B cell (primary cell): ENCODE measurements around the gene HTATIP2. TPM values are rescaled to one million over a fixed set of nuclear protein-coding genes. Genes with fewer than 3 reads are reported as not detected.

Experiments used
- ATAC-seq: fragments of 200-7000 bp; cut with Tn5 transposase; one replicate; pipeline ENCODE4 v1.10.0; 2021; ENCODE audit warnings: low read depth, mild to moderate bottlenecking, moderate number of reproducible peaks, moderate library complexity
- CTCF ChIA-PET: fragments of 350-600 bp; sonication (Branson Sonifier 250); formaldehyde crosslinking; loops from one replicate; lab custom pipeline; 2021; ENCODE audit warnings: antibody characterized with exemption, inconsistent platforms; lab: Charles Lee
- POLR2A ChIA-PET: fragments of 350-600 bp; sonication (Branson Sonifier 250); formaldehyde crosslinking; loops from one replicate; lab custom pipeline; 2021; ENCODE audit warnings: antibody characterized with exemption; lab: Charles Lee
- DNase-seq: peaks from one replicate; pipeline ENCODE4 v3.0.0; 2013
- H2AFZ ChIP-seq: 2 replicates; pipeline ENCODE4 v1.6.1; 2012; ENCODE audit warnings: mild to moderate bottlenecking, low read depth, low read length; ENCODE audit not compliant: insufficient read depth, poor library complexity, severe bottlenecking
- H3K27ac ChIP-seq, 2 donors: 1 replicate in 1 of 2; 2 replicates in 1 of 2; pipeline ENCODE4 v1.5.1; 2012 to 2013; ENCODE audit warnings: low read length in 2 of 2, mild to moderate bottlenecking in 2 of 2, moderate library complexity in 1 of 2
- H3K27me3 ChIP-seq, 4 experiments: fragments of 200-600 bp in 1 of 4; sonication (generic) in 1 of 4; replicated peaks in 1 of 4; 1 replicate in 2 of 4; 2 replicates in 2 of 4; pipeline versions ENCODE4 v1.6.1 to v1.7.0; 2013 to 2016; ENCODE audit warnings: low read length in 3 of 4, mild to moderate bottlenecking in 2 of 4, mixed read lengths in 1 of 4, moderate library complexity in 1 of 4; ENCODE audit not compliant: insufficient read depth in 4 of 4, control insufficient read depth in 3 of 4; ENCODE audit errors: control extremely low read depth in 1 of 4
- H3K36me3 ChIP-seq, 2 experiments: replicated peaks in 1 of 2; 1 replicate in 1 of 2; 2 replicates in 1 of 2; pipeline versions ENCODE4 v1.6.1 to v1.7.1; 2013; ENCODE audit warnings: low read length in 1 of 2; ENCODE audit not compliant: insufficient read depth in 2 of 2, control insufficient read depth in 1 of 2; ENCODE audit errors: control extremely low read depth in 1 of 2, extremely low read depth in 1 of 2
- H3K4me1 ChIP-seq, 2 donors: fragments of 200-600 bp in 1 of 2; sonication (generic) in 1 of 2; 1 replicate in 1 of 2; 2 replicates in 1 of 2; pipeline versions ENCODE4 v1.5.1 to v1.6.1; 2013 to 2017; ENCODE audit warnings: low read length in 2 of 2; ENCODE audit not compliant: control insufficient read depth in 2 of 2, insufficient read depth in 2 of 2
- H3K4me2 ChIP-seq: replicated peaks from 2 replicates; pipeline ENCODE3; 2012; ENCODE audit warnings: mild to moderate bottlenecking, low read depth, low read length; ENCODE audit not compliant: poor library complexity, severe bottlenecking
- H3K4me3 ChIP-seq, 5 experiments: fragments of 200-600 bp in 1 of 5; sonication (generic) in 1 of 5; 1 replicate in 3 of 5; 2 replicates in 2 of 5; pipeline versions ENCODE4 v1.5.1 to v1.7.0; 2011 to 2016; ENCODE audit warnings: low read length in 4 of 5, mild to moderate bottlenecking in 4 of 5, low read depth in 2 of 5, control low read depth in 1 of 5, moderate library complexity in 1 of 5; ENCODE audit not compliant: insufficient read depth in 1 of 5; ENCODE audit errors: control extremely low read depth in 1 of 5, extremely low read depth in 1 of 5
- H3K79me2 ChIP-seq: fragments of 200-600 bp; sonication (generic); one replicate; pipeline ENCODE4 v1.6.0; 2016; ENCODE audit warnings: low read length; ENCODE audit not compliant: control insufficient read depth, insufficient read depth
- H3K9ac ChIP-seq: fragments of 200-600 bp; sonication (generic); 2 replicates; pipeline ENCODE4 v1.6.1; 2017; ENCODE audit warnings: mild to moderate bottlenecking, low read length, moderate library complexity
- H3K9me3 ChIP-seq, 3 donors: one replicate each; pipeline versions ENCODE4 v1.6.1 to v1.7.1; 2013; ENCODE audit warnings: low read length in 2 of 3; ENCODE audit not compliant: control insufficient read depth in 2 of 3, insufficient read depth in 1 of 3; ENCODE audit errors: control extremely low read depth in 1 of 3
- H4K20me1 ChIP-seq: 2 replicates; pipeline ENCODE4 v1.6.0; 2012; ENCODE audit warnings: mild to moderate bottlenecking, low read length; ENCODE audit not compliant: insufficient read depth, control insufficient read depth, poor library complexity, severe bottlenecking
- H3K27ac Mint-ChIP-seq: one replicate; pipeline ENCODE4 v1.8.0; 2021; ENCODE audit warnings: mixed read lengths
- H3K27me3 Mint-ChIP-seq: one replicate; pipeline ENCODE4 v1.8.0; 2021; ENCODE audit warnings: mixed read lengths
- H3K4me1 Mint-ChIP-seq: one replicate; pipeline ENCODE4 v1.8.0; 2021; ENCODE audit warnings: mixed read lengths
- H3K4me3 Mint-ChIP-seq: one replicate; pipeline ENCODE4 v1.8.0; 2021; ENCODE audit warnings: mixed read lengths
- H3K9me3 Mint-ChIP-seq: one replicate; pipeline ENCODE4 v1.8.0; 2022; ENCODE audit warnings: mixed read lengths; ENCODE audit not compliant: insufficient read depth
- CTCF ChIP-seq: fragments of 200-600 bp; IDR thresholded peaks from one replicate; pipeline ENCODE4 v1.8.0; 2022; ENCODE audit warnings: antibody characterized with exemption, mild to moderate bottlenecking
- EZH2 ChIP-seq: IDR thresholded peaks from 2 replicates; pipeline ENCODE4 v1.6.1; 2012; ENCODE audit warnings: borderline replicate concordance, low read depth, mild to moderate bottlenecking, moderate library complexity, low read length; ENCODE audit not compliant: insufficient read depth, poor library complexity, severe bottlenecking
- WGBS: methylation state at CpG from one replicate; pipeline ENCODE4 v1.1.5; 2013; ENCODE audit warnings: missing lambda C conversion rate; ENCODE audit not compliant: insufficient coverage; 5-methylcytosine and 5-hydroxymethylcytosine counted together
- intact Hi-C: fragments of 100-400 bp; cut with micrococcal nuclease; formaldehyde crosslinking; loops from one replicate; pipeline ENCODE4 v1.10.0; 2022
- polyA plus RNA-seq: library from polyadenylated mRNA; depleted of rRNA; stranded (reverse); fragments of >200 nt; gene quantifications from 2 replicates; pipeline ENCODE4 v1.2.3, GENCODE V29; 2012
- total RNA-seq, 2 donors: library from RNA; stranded (reverse); fragments of 120-200 nt in 1 of 2; gene quantifications; 1 replicate in 1 of 2; 2 replicates in 1 of 2; pipeline versions ENCODE4 v1.2.3 to v1.2.4, GENCODE V29; 2013 to 2022

Gene HTATIP2
- total and polyA plus RNA-seq, 2 donors (not counting 1 experiment from before 2014, with no cell fraction given) = 18.2 to 31.2 TPM

DNA sequence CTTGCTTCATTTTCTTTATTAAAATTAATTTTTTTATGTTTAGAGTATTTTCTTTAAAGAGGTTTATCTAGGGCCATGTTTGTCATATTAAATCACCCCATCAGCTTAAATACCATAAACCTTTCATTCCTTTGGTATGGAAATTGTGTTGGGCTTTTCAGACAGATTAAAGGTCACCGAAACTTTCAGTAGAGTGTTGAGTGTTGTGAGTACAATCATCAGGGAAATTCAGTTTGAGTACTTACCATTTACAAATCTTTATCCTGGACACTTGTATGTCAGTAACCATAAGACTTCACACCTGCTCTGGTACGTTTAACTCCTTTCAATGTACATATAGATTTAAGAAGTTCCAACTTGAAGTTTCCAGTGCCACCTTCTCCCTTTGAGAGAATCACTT lies 36.0 kb downstream of the HTATIP2 start:
- H3K27me3 Mint-ChIP-seq = no peaks in the 10 kb centered on the region
- Histone ChIP-seq H3K79me2 (no peaks in the 10 kb centered on the region), H3K9me3 (no peaks in the 10 kb centered on the region), H2AFZ (no peak overlapping the region), H3K4me1 (no peaks in the 10 kb centered on the region), H4K20me1 (no peaks in the 10 kb centered on the region), H3K4me2 (no peak overlapping the region), H3K9ac (no peak overlapping the region), H3K27ac (no peak overlapping the region), H3K27me3 (no peaks in the 10 kb centered on the region), H3K36me3 (peaks cover 15 to 40% of the 10 kb centered on the region in 2 experiments), H3K4me3 (no peak overlapping the region)
- TF ChIP-seq CTCF = no peak
- TF ChIP-seq EZH2 = no peak
- no CpG with 5 or more reads among the region's 2 CpGs for WGBS
- ChIA-PET POLR2A (no interaction called here), CTCF (no interaction called here)
- H3K4me1 Mint-ChIP-seq = peaks cover 3% of the 10 kb centered on the region
- DNase-seq = no peak
- intact Hi-C loops = no loop called here
- no peak overlapping the region for H3K4me3 Mint-ChIP-seq
- H3K27ac Mint-ChIP-seq = no peak overlapping the region
- no peaks in the 10 kb centered on the region for H3K9me3 Mint-ChIP-seq
- ATAC-seq = no peak

GRCh38 chr11:20403059-20403458 lies 39.5 kb downstream of the HTATIP2 start:
- H3K4me3 ChIP-seq = no peak overlapping the region
- ATAC-seq = no peak
- intact Hi-C loops = no loop called here
- no peak for DNase-seq
- Mint-ChIP-seq H3K4me3 (no peak overlapping the region), H3K27me3 (no peaks in the 10 kb centered on the region), H3K9me3 (no peaks in the 10 kb centered on the region), H3K27ac (no peak overlapping the region), H3K4me1 (no peaks in the 10 kb centered on the region)
- H2AFZ ChIP-seq = no peak overlapping the region
- H3K27ac ChIP-seq = no peak overlapping the region
- no peaks in the 10 kb centered on the region for H3K27me3 ChIP-seq
- H3K79me2 ChIP-seq = no peaks in the 10 kb centered on the region
- no peaks in the 10 kb centered on the region for H3K4me1 ChIP-seq
- no peak overlapping the region for H3K9ac ChIP-seq
- no peaks in the 10 kb centered on the region for H3K9me3 ChIP-seq
- no peaks in the 10 kb centered on the region for H4K20me1 ChIP-seq
- no peak overlapping the region for H3K4me2 ChIP-seq
- POLR2A ChIA-PET = no interaction called here
- H3K36me3 ChIP-seq = peaks cover 17 to 48% of the 10 kb centered on the region in 2 experiments
- no CpG with 5 or more reads among the region's 1 CpG for WGBS
- CTCF ChIA-PET = no interaction called here
- TF ChIP-seq EZH2 = no peak
- no peak for TF ChIP-seq CTCF
